Osteoblast (primary cell): Measurements from ENCODE around the gene C6orf141. TPM values are rescaled to one million over a fixed set of nuclear protein-coding genes. Genes with fewer than 3 reads are reported as not detected.

Source experiments
- DNase-seq: peaks from one replicate; pipeline ENCODE4 v3.0.0; 2011; ENCODE audit warnings: low spot score, mixed read lengths; ENCODE audit not compliant: insufficient read length; ENCODE audit errors: missing footprints
- H2AFZ ChIP-seq: 2 replicates; pipeline ENCODE4 v1.6.0; 2011; ENCODE audit warnings: mild to moderate bottlenecking, low read length
- H3K27ac ChIP-seq: 2 replicates; pipeline ENCODE4 v1.5.1; 2011; ENCODE audit warnings: mild to moderate bottlenecking, low read depth, low read length, moderate library complexity
- H3K27me3 ChIP-seq: 2 replicates; pipeline ENCODE4 v1.6.0; 2012; ENCODE audit warnings: mild to moderate bottlenecking, control low read depth, inconsistent platforms, low read length, moderate library complexity; ENCODE audit not compliant: insufficient read depth
- H3K36me3 ChIP-seq: 2 replicates; pipeline ENCODE4 v1.5.1; 2011; ENCODE audit warnings: mild to moderate bottlenecking, low read length, control low read depth, moderate library complexity; ENCODE audit not compliant: insufficient read depth
- H3K4me1 ChIP-seq: 2 replicates; pipeline ENCODE4 v1.5.1; 2011; ENCODE audit warnings: mild to moderate bottlenecking, low read length, control low read depth, moderate library complexity; ENCODE audit not compliant: insufficient read depth
- H3K4me2 ChIP-seq: 2 replicates; pipeline ENCODE4 v1.6.0; 2011; ENCODE audit warnings: mild to moderate bottlenecking, low read length; ENCODE audit not compliant: insufficient read depth
- H3K4me3 ChIP-seq: fragments of 200-600 bp; sonication (generic); 3 replicates; pipeline ENCODE4 v1.5.1; 2012; ENCODE audit warnings: mild to moderate bottlenecking, low read length, inconsistent platforms; ENCODE audit not compliant: insufficient read depth
- H3K79me2 ChIP-seq: 2 replicates; pipeline ENCODE4 v1.6.0; 2012; ENCODE audit warnings: mild to moderate bottlenecking, low read length, control low read depth, inconsistent platforms; ENCODE audit not compliant: insufficient read depth
- H3K9me3 ChIP-seq: 2 replicates; pipeline ENCODE4 v1.5.1; 2011; ENCODE audit warnings: low read depth, low read length, control low read depth
- H4K20me1 ChIP-seq: 2 replicates; pipeline ENCODE4 v1.6.0; 2012; ENCODE audit warnings: mild to moderate bottlenecking, low read length, control low read depth; ENCODE audit not compliant: insufficient read depth
- CTCF ChIP-seq: IDR thresholded peaks from 2 replicates; pipeline ENCODE4 v1.5.1; 2011; ENCODE audit warnings: mild to moderate bottlenecking, low read depth, low read length, moderate library complexity; ENCODE audit errors: extremely low read depth
- total RNA-seq: library from RNA; depleted of rRNA; stranded (reverse); fragments of >200 nt; gene quantifications from 2 replicates; pipeline ENCODE4 v1.2.3, GENCODE V29; 2012

C6orf141 gene
- total RNA-seq, 1 donor, result not detected

- Histone ChIP-seq H3K27me3 (no peaks in the 10 kb centered on the region), H4K20me1 (no peaks in the 10 kb centered on the region), H3K9me3 (no peaks in the 10 kb centered on the region), H3K27ac (no peak overlapping the region), H3K79me2 (no peaks in the 10 kb centered on the region), H3K36me3 (no peaks in the 10 kb centered on the region), H2AFZ (no peak overlapping the region), H3K4me3 (no peak overlapping the region), H3K4me1 (no peaks in the 10 kb centered on the region), H3K4me2 (no peak overlapping the region)
- no peak for TF ChIP-seq CTCF
- DNase-seq, result no peak
Observed at GRCh38 chr6:49523901-49524300, 26.6 kb upstream of the C6orf141 start.

GRCh38 chr6:49524541-49524940 lies 25.9 kb upstream of the C6orf141 start:
- no peaks in the 10 kb centered on the region for H3K79me2 ChIP-seq
- no peak overlapping the region for H2AFZ ChIP-seq
- no peak for DNase-seq
- H3K4me1 ChIP-seq, result no peaks in the 10 kb centered on the region
- no peaks in the 10 kb centered on the region for H3K9me3 ChIP-seq
- no peak overlapping the region for H3K4me2 ChIP-seq
- no peak overlapping the region for H3K4me3 ChIP-seq
- no peaks in the 10 kb centered on the region for H3K27me3 ChIP-seq
- no peak for TF ChIP-seq CTCF
- H3K27ac ChIP-seq, result no peak overlapping the region
- H4K20me1 ChIP-seq, result no peaks in the 10 kb centered on the region
- H3K36me3 ChIP-seq, result no peaks in the 10 kb centered on the region

DNA sequence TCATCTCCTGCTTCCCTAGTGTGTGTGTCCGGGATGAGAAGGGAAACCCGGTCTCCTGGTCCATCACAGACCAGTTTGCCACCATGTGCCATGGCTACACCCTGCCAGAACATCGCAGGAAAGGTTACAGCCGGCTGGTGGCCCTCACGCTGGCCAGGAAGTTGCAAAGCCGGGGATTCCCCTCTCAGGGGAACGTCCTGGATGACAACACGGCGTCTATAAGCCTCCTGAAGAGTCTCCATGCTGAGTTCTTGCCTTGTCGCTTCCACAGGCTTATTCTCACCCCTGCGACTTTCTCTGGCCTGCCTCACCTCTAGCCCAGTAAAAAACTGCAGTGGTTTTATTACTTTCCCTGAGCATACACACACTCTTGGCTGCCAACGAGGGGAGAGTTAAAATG lies 23.9 kb upstream of the C6orf141 start:
- no peaks in the 10 kb centered on the region for H3K36me3 ChIP-seq
- no peak for DNase-seq
- no peak overlapping the region for H2AFZ ChIP-seq
- no peak overlapping the region for H3K4me2 ChIP-seq
- TF ChIP-seq CTCF, result no peak
- H3K4me3 ChIP-seq, result no peak overlapping the region
- H3K27ac ChIP-seq, result no peak overlapping the region
- no peaks in the 10 kb centered on the region for H3K4me1 ChIP-seq
- no peaks in the 10 kb centered on the region for H4K20me1 ChIP-seq
- no peaks in the 10 kb centered on the region for H3K9me3 ChIP-seq
- H3K27me3 ChIP-seq, result no peaks in the 10 kb centered on the region
- H3K79me2 ChIP-seq, result no peaks in the 10 kb centered on the region

GRCh38 chr6:49527320-49527719 lies 23.1 kb upstream of the C6orf141 start:
- H2AFZ ChIP-seq, result no peak overlapping the region
- no peaks in the 10 kb centered on the region for H3K36me3 ChIP-seq
- H3K4me1 ChIP-seq, result no peaks in the 10 kb centered on the region
- H3K9me3 ChIP-seq, result no peaks in the 10 kb centered on the region
- no peaks in the 10 kb centered on the region for H3K27me3 ChIP-seq
- H3K79me2 ChIP-seq, result no peaks in the 10 kb centered on the region
- no peak for TF ChIP-seq CTCF
- no peak for DNase-seq
- no peak overlapping the region for H3K4me3 ChIP-seq
- no peaks in the 10 kb centered on the region for H4K20me1 ChIP-seq
- H3K27ac ChIP-seq, result no peak overlapping the region
- H3K4me2 ChIP-seq, result no peak overlapping the region
